Karpas-422 (cell line): ENCODE measurements around the gene LAMC2. TPM values are rescaled to one million over a fixed set of nuclear protein-coding genes. Genes with fewer than 3 reads are reported as not detected.
A peak's percentile ranks its signal among the peaks of the same experiment; 100 is the strongest.

Experiments
- DNase-seq: peaks from one replicate; pipeline ENCODE4 v3.0.0-alpha.2; 2015
- H2AFZ ChIP-seq: fragments of 200-600 bp; sonication (generic); 2 replicates; pipeline ENCODE4 v1.6.1; 2014; ENCODE audit warnings: antibody characterized with exemption, low read length, mixed read lengths
- H3K27ac ChIP-seq: fragments of 200-600 bp; sonication (generic); 2 replicates; pipeline ENCODE4 v1.5.1; 2014; ENCODE audit warnings: mild to moderate bottlenecking, low read length, moderate library complexity
- H3K27me3 ChIP-seq: fragments of 200-600 bp; sonication (generic); 2 replicates; pipeline ENCODE4 v1.6.1; 2014; ENCODE audit warnings: low read length, mixed read lengths
- H3K36me3 ChIP-seq: fragments of 200-600 bp; sonication (generic); 2 replicates; pipeline ENCODE4 v1.6.1; 2014; ENCODE audit warnings: low read length, mixed read lengths; ENCODE audit not compliant: insufficient read depth
- H3K4me1 ChIP-seq: fragments of 200-600 bp; sonication (generic); 2 replicates; pipeline ENCODE4 v1.6.1; 2014; ENCODE audit warnings: mild to moderate bottlenecking, low read length, mixed read lengths
- H3K4me2 ChIP-seq: fragments of 200-600 bp; sonication (generic); 2 replicates; pipeline ENCODE4 v1.6.1; 2014; ENCODE audit warnings: low read length, low read depth, mild to moderate bottlenecking; ENCODE audit not compliant: poor library complexity, severe bottlenecking
- H3K4me3 ChIP-seq: fragments of 200-600 bp; sonication (generic); 2 replicates; pipeline ENCODE4 v1.5.1; 2014; ENCODE audit warnings: mild to moderate bottlenecking, antibody characterized with exemption, low read length, mixed read lengths
- H3K79me2 ChIP-seq: fragments of 200-600 bp; sonication (generic); 2 replicates; pipeline ENCODE4 v1.6.1; 2014; ENCODE audit warnings: mild to moderate bottlenecking, low read length, mixed read lengths
- H3K9ac ChIP-seq: fragments of 200-600 bp; sonication (generic); 2 replicates; pipeline ENCODE4 v1.6.0; 2014; ENCODE audit warnings: low read length
- H3K9me2 ChIP-seq: fragments of 200-600 bp; sonication (generic), shearing (Covaris generic); replicated peaks from 2 replicates; pipeline ENCODE4 v1.6.0; 2014; ENCODE audit warnings: mild to moderate bottlenecking, low read length, moderate library complexity; ENCODE audit not compliant: insufficient read depth
- H3K9me3 ChIP-seq: fragments of 300-700, 200-600 bp; sonication (generic); 2 replicates; pipeline ENCODE4 v1.6.1; 2014; ENCODE audit warnings: low read length, mixed read lengths
- H4K20me1 ChIP-seq: fragments of 200-600 bp; sonication (generic); 2 replicates; pipeline ENCODE4 v1.6.1; 2014; ENCODE audit warnings: mild to moderate bottlenecking, antibody characterized with exemption, low read length, low read depth; ENCODE audit not compliant: insufficient read depth
- total RNA-seq: library from RNA; depleted of rRNA; stranded (reverse); fragments of >200 nt; shearing (Covaris generic); gene quantifications from 2 replicates; pipeline ENCODE4 v1.2.3, GENCODE V29; 2014; ENCODE audit warnings: low replicate concordance

Gene LAMC2
- total RNA-seq, 1 experiment from 2014 or later: not detected

DNA sequence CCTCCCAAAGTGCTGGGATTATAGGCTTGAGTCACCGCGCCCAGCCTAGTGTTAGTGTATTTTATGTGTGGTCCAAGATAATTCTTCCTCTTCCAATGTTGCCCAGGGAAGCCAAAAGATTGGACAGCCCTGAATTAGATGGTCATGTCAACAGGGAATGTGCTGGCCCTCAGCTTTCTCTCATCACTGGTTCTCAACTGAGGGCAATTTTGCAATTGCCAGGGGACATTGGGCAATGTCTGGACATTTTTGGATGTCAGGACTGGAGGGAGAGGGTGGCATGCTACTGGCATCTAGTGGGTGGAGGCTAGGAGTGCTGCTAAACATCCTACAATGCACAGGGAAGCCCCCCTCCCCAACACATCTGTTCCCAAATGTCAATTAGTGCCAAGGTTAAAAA lies 95.0 kb downstream of the LAMC2 start:
- Histone ChIP-seq H3K27me3 (no peaks in the 10 kb centered on the region), H3K79me2 (no peaks in the 10 kb centered on the region), H4K20me1 (no peaks in the 10 kb centered on the region), H3K9me2 (no peaks in the 10 kb centered on the region), H3K4me1 (no peaks in the 10 kb centered on the region), H2AFZ (no peak overlapping the region), H3K4me3 (no peak overlapping the region), H3K4me2 (no peak overlapping the region), H3K9me3 (no peaks in the 10 kb centered on the region), H3K27ac (no peak overlapping the region), H3K36me3 (no peaks in the 10 kb centered on the region), H3K9ac (no peak overlapping the region)
- no peak for DNase-seq

DNA sequence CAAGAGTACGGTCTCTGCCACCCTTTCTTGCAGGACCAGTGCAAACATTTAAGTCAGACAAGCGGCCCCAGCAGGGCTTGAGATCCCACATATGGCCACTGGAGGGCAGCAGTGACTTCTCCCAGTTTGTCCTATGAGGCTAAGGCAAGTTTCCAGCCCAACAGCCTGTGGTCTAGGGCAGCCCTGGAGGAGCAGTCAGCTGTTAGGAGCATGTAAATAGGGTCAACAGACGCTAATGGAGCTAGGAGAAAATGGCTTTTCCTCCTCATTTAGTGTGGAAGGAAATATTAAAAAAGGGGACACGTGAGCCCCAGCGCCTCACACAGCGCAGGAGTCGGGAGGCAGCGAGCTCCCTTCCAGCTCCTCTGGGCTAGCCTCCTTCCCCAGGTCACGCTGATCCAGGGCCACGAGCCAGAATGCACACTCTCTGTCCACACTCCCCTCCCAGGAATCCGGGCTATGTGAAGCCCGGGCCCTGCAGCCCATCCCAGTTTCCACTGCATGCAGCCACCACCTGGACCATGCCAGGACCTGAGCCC lies 95.6 kb downstream of the LAMC2 start:
- Histone ChIP-seq H3K4me2 (no peak overlapping the region), H3K36me3 (no peaks in the 10 kb centered on the region), H3K9ac (no peak overlapping the region), H3K27ac (no peak overlapping the region), H4K20me1 (no peaks in the 10 kb centered on the region), H3K9me2 (no peaks in the 10 kb centered on the region), H3K9me3 (no peaks in the 10 kb centered on the region), H3K27me3 (no peaks in the 10 kb centered on the region), H3K4me1 (no peaks in the 10 kb centered on the region; the same call in 1 of the 2 replicates), H2AFZ (no peak overlapping the region), H3K4me3 (no peak overlapping the region), H3K79me2 (no peaks in the 10 kb centered on the region)
- peak; percentile 91 for DNase-seq

DNA sequence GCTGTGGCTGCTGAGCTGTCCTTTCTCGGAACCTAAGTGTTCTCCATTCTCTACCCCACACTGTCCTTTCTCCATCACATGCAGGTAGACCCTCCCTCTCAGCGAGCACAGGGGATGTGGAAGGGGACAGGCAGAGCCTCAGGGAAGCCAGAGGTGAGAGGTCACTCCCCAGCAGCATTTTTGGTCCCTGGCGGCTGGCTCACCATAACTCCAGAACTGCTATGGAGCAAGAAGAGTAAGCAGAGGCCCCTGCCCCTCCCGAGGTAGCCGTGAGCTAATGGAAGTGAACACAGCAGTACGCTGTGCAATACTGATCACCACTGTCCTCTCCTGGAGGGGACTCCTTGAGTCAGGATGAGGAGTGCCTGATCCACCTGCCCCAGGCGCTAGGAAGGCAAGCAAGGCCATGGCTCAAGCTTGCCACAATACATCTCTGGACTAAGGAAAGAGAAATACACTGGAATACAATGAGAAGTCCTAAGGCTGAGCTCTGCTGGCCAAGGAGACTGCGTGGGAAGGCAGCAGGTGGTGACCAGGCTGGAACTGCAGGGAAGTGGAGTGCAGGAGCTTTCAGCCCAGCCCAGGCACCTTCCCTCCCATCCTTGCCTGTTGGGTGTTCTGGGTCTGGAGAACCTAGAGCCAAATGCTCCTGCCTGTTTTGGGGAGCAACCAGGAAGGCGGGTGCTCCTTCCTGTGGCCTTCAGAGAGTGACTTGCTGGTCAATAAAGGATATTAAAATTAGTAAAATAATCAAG lies 96.2 kb downstream of the LAMC2 start:
- no peaks in the 10 kb centered on the region for H4K20me1 ChIP-seq
- peaks cover 5% of the 10 kb centered on the region for H3K4me1 ChIP-seq
- no peak for DNase-seq
- no peaks in the 10 kb centered on the region for H3K79me2 ChIP-seq
- H3K9me3 ChIP-seq: no peaks in the 10 kb centered on the region
- no peaks in the 10 kb centered on the region for H3K9me2 ChIP-seq
- H3K27ac ChIP-seq: no peak overlapping the region
- no peak overlapping the region for H3K4me2 ChIP-seq
- no peaks in the 10 kb centered on the region for H3K36me3 ChIP-seq
- H3K4me3 ChIP-seq: no peak overlapping the region
- H2AFZ ChIP-seq: no peak overlapping the region
- H3K27me3 ChIP-seq: no peaks in the 10 kb centered on the region
- H3K9ac ChIP-seq: no peak overlapping the region

DNA sequence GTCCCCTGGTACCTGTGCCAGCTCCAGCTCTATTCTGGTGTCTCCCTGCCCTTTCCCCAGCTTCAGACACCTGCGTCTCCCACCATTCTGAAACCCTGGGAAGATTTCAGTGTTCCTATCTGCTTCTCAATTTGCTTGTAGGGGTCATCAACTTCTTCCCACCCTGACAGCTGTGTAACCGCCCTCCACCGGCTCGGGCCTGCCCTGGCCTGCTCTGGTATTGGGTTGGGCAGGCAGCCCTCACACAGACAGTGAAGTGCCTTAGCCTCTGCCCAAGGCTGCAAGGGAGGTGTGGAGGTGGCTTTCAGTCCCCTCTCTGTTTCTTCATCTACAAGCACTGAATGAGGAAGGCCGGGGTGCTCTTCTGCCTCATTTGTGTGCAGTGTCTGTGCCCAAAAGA lies 97.2 kb downstream of the LAMC2 start:
- no peak for DNase-seq
- Histone ChIP-seq H3K4me3 (no peak overlapping the region), H3K9me3 (no peaks in the 10 kb centered on the region), H3K4me2 (no peak overlapping the region), H3K27ac (no peak overlapping the region), H3K36me3 (no peaks in the 10 kb centered on the region), H2AFZ (no peak overlapping the region), H3K9ac (no peak overlapping the region), H3K4me1 (peaks cover 5% of the 10 kb centered on the region), H4K20me1 (no peaks in the 10 kb centered on the region), H3K27me3 (no peaks in the 10 kb centered on the region), H3K9me2 (no peaks in the 10 kb centered on the region), H3K79me2 (no peaks in the 10 kb centered on the region)

DNA sequence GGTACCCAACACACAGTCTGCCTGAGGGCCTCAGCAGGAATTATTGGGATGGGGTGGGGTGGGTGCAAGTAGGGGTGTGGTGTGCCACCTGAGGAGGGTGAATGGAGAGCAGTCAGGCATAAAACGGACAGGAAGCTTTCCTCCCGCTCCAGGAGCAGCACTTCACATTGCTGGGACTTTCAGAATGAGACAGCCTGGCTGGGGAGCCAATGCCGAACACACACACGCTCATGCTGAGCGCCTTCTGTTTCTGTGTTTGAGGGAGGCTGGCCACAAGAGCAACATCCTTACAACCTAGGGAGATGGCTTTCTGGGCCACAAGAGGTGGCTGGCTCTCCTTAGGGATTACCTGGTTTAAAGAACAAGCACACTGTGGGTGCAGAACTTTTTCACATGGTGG lies 98.0 kb downstream of the LAMC2 start:
- no peaks in the 10 kb centered on the region for H3K27me3 ChIP-seq
- H2AFZ ChIP-seq: no peak overlapping the region
- no peak overlapping the region for H3K4me2 ChIP-seq
- no peak for DNase-seq
- H4K20me1 ChIP-seq: no peaks in the 10 kb centered on the region
- H3K4me1 ChIP-seq: peaks cover 5% of the 10 kb centered on the region
- H3K9me3 ChIP-seq: no peaks in the 10 kb centered on the region
- H3K36me3 ChIP-seq: no peaks in the 10 kb centered on the region
- no peak overlapping the region for H3K9ac ChIP-seq
- H3K79me2 ChIP-seq: no peaks in the 10 kb centered on the region
- H3K27ac ChIP-seq: no peak overlapping the region
- no peaks in the 10 kb centered on the region for H3K9me2 ChIP-seq
- H3K4me3 ChIP-seq: no peak overlapping the region

DNA sequence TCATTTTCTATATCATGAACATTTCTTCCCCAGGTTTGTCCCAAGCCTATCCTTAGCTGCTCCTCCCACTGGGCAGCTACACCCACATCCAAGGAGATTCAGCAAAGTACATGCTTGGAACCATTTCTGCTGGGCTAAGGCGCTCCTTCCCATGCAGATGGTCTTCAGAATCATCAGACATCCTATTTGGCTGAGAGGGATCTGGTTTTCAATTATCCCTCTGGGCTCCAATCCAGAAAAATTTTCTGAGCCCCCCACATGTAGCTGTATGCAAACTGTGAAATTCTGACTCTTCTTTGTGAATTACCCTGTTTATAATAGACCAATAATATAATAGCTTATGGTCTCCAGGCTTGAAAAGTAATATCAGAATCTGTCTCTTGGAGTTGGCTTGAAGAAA lies 99.2 kb downstream of the LAMC2 start:
- no peak overlapping the region for H3K4me2 ChIP-seq
- peaks cover 5% of the 10 kb centered on the region for H3K4me1 ChIP-seq
- H3K27ac ChIP-seq: no peak overlapping the region
- no peaks in the 10 kb centered on the region for H3K79me2 ChIP-seq
- no peak overlapping the region for H3K4me3 ChIP-seq
- no peaks in the 10 kb centered on the region for H4K20me1 ChIP-seq
- H3K36me3 ChIP-seq: no peaks in the 10 kb centered on the region
- no peaks in the 10 kb centered on the region for H3K9me2 ChIP-seq
- H2AFZ ChIP-seq: no peak overlapping the region
- no peak for DNase-seq
- no peaks in the 10 kb centered on the region for H3K9me3 ChIP-seq
- H3K27me3 ChIP-seq: no peaks in the 10 kb centered on the region
- no peak overlapping the region for H3K9ac ChIP-seq

DNA sequence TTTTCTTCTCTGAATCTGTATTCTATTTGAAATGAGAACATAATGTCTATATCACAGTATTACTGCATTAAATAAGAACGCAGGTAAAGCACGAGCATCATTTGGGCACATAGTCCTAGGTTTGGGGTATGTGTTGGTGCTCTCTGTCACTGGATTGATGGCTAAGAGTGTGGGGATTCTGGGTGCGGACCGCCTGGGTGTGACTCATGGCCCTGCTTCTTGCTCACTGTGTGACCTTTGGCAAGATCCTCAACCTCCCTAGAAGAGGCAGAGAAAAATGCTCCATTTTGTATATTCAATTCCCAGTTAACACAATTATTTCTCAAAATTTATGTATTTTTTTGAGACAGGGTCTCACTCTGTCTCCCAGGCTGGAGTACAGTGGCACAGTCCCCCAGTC lies 99.7 kb downstream of the LAMC2 start:
- no peaks in the 10 kb centered on the region for H3K36me3 ChIP-seq
- no peaks in the 10 kb centered on the region for H3K79me2 ChIP-seq
- no peak overlapping the region for H3K4me2 ChIP-seq
- H3K9me2 ChIP-seq: no peaks in the 10 kb centered on the region
- H2AFZ ChIP-seq: no peak overlapping the region
- no peak overlapping the region for H3K9ac ChIP-seq
- DNase-seq: no peak
- no peaks in the 10 kb centered on the region for H3K9me3 ChIP-seq
- H3K27ac ChIP-seq: no peak overlapping the region
- no peaks in the 10 kb centered on the region for H3K27me3 ChIP-seq
- peaks cover 5% of the 10 kb centered on the region for H3K4me1 ChIP-seq
- no peaks in the 10 kb centered on the region for H4K20me1 ChIP-seq
- H3K4me3 ChIP-seq: no peak overlapping the region

DNA sequence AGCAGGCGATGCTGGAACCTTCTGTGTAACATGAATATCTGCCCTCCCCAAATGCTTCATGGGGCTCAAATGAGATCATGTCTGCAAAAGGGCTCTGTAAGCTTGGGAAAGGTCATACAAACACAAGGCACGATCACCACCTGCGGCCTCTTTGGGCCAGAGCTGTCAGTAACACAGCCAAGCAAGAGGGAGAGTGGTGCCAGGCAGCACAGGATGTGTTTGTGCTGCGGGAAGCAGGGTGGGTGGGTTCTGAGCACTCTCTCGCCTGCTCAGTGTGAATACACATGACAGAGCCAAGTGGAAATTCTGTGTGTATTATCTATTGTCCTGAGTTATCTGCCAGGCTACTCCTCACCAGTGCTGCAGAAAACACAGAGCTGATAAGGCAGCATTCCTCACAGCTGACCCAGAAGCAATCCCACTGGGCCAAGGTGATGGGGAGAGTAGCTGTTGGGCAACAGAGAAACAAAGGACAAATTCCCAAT lies 101.2 kb downstream of the LAMC2 start:
- DNase-seq: no peak
- no peak overlapping the region for H3K9ac ChIP-seq

More for the DNA sequence above, 101.2 kb downstream of the LAMC2 start:
- no peak overlapping the region for H3K4me2 ChIP-seq
- no peaks in the 10 kb centered on the region for H3K27me3 ChIP-seq
- no peak overlapping the region for H2AFZ ChIP-seq
- no peaks in the 10 kb centered on the region for H3K9me2 ChIP-seq
- no peaks in the 10 kb centered on the region for H3K9me3 ChIP-seq
- no peak overlapping the region for H3K4me3 ChIP-seq
- peaks cover 5% of the 10 kb centered on the region for H3K4me1 ChIP-seq
- no peaks in the 10 kb centered on the region for H3K36me3 ChIP-seq
- H3K79me2 ChIP-seq: no peaks in the 10 kb centered on the region
- no peak overlapping the region for H3K27ac ChIP-seq
- no peaks in the 10 kb centered on the region for H4K20me1 ChIP-seq
